Measurements from ENCODE around the gene FAM107B.

GRCh38 chr10:14549496-14549895 lies 225.2 kb downstream of the FAM107B start:
- TF ChIP-seq POU2F2 (IDR thresholded peaks at IDR 0.05; ENCODE audit: low read depth, low read length) (no peak), POLR2A (IDR thresholded peaks at IDR 0.05; ENCODE audit: low read depth, low read length) (no peak), POLR2AphosphoS5 (IDR thresholded peaks at IDR 0.05; ENCODE audit: low read depth, low read length) (no peak), TAF1 (IDR thresholded peaks at IDR 0.05; ENCODE audit: low read depth, low read length) (no peak), SPI1 (IDR thresholded peaks at IDR 0.05; ENCODE audit: low read depth, low read length) (no peak), PAX5 (IDR thresholded peaks at IDR 0.05; ENCODE audit: insufficient read depth, low read length, severe bottlenecking) (no peak)
